OCI-LY1 (cell line): Measurements from ENCODE around the gene SORD.
"Not testable (repeated sequence)": the region's sequence is repeated elsewhere in the genome, so short reads cannot be mapped to it uniquely, and the experiment has no call there.

Experiments used
- H2AFZ ChIP-seq: fragments of 200-600 bp; sonication (generic), shearing (Covaris generic); 2 replicates; pipeline ENCODE4 v1.6.0; 2014; ENCODE audit warnings: antibody characterized with exemption, mild to moderate bottlenecking, low read length
- H3F3A ChIP-seq: fragments of 200-600 bp; sonication (generic), shearing (Covaris generic); 2 replicates; pipeline ENCODE4 v1.6.0; 2014; ENCODE audit warnings: mild to moderate bottlenecking, antibody characterized with exemption, low read length, moderate library complexity; ENCODE audit not compliant: insufficient read depth
- H3K27ac ChIP-seq: fragments of 200-600 bp; sonication (generic); 2 replicates; pipeline ENCODE4 v1.5.1; 2014; ENCODE audit warnings: low read length, mixed run types, mild to moderate bottlenecking, low read depth; ENCODE audit not compliant: poor library complexity, severe bottlenecking
- H3K27me3 ChIP-seq: fragments of 200-600 bp; sonication (generic); 2 replicates; pipeline ENCODE4 v1.6.0; 2014; ENCODE audit warnings: antibody characterized with exemption, mild to moderate bottlenecking, low read length, moderate library complexity; ENCODE audit not compliant: insufficient read depth
- H3K36me3 ChIP-seq: fragments of 200-600 bp; sonication (generic); 2 replicates; pipeline ENCODE4 v1.6.1; 2014; ENCODE audit warnings: mild to moderate bottlenecking, antibody characterized with exemption, low read length, moderate library complexity, mixed read lengths; ENCODE audit not compliant: insufficient read depth
- H3K4me1 ChIP-seq: fragments of 200-600 bp; sonication (generic); 2 replicates; pipeline ENCODE4 v1.5.1; 2014; ENCODE audit warnings: mild to moderate bottlenecking, low read length, moderate library complexity; ENCODE audit not compliant: insufficient read depth, severe bottlenecking
- H3K4me2 ChIP-seq: fragments of 200-600 bp; sonication (generic), shearing (Covaris generic); 2 replicates; pipeline ENCODE4 v1.6.1; 2014; ENCODE audit warnings: low read length
- H3K4me3 ChIP-seq: fragments of 200-600 bp; sonication (generic); 2 replicates; pipeline ENCODE4 v1.5.1; 2014; ENCODE audit warnings: low read length, low read depth, mild to moderate bottlenecking, mixed read lengths; ENCODE audit not compliant: poor library complexity, severe bottlenecking
- H3K79me2 ChIP-seq: fragments of 200-600 bp; shearing (Covaris generic); 2 replicates; pipeline ENCODE4 v1.6.1; 2016; ENCODE audit warnings: mixed run types, low read length, mixed read lengths; ENCODE audit not compliant: insufficient read depth
- H3K9ac ChIP-seq: fragments of 200-600 bp; sonication (generic), shearing (Covaris generic); 2 replicates; pipeline ENCODE4 v1.6.1; 2014; ENCODE audit warnings: mild to moderate bottlenecking, low read length, mixed read lengths
- H3K9me2 ChIP-seq: fragments of 200-600 bp; sonication (generic), shearing (Covaris generic); 2 replicates; pipeline ENCODE4 v1.6.1; 2014; ENCODE audit warnings: low read depth, mild to moderate bottlenecking, low read length, mixed read lengths
- H3K9me3 ChIP-seq: fragments of 200-600 bp; shearing (Covaris generic); 2 replicates; pipeline ENCODE4 v1.6.1; 2014; ENCODE audit warnings: low read length, mixed read lengths
- H4K20me1 ChIP-seq: fragments of 200-600 bp; sonication (generic), shearing (Covaris generic); 2 replicates; pipeline ENCODE4 v1.6.0; 2016; ENCODE audit warnings: mild to moderate bottlenecking, low read length; ENCODE audit not compliant: insufficient read depth
- CTCF ChIP-seq: fragments of 200-600 bp; sonication (generic), shearing (Covaris generic); IDR thresholded peaks from 2 replicates; pipeline ENCODE4 v1.5.1; 2017; ENCODE audit warnings: mild to moderate bottlenecking, antibody characterized with exemption, low read length, moderate library complexity, mixed read lengths
- EZH2 ChIP-seq: fragments of 200-600 bp; sonication (generic), shearing (Covaris generic); IDR thresholded peaks from 2 replicates; pipeline ENCODE4 v1.8.0; 2017; ENCODE audit warnings: borderline replicate concordance, mixed run types, mild to moderate bottlenecking, antibody characterized with exemption, low read length, moderate library complexity, mixed read lengths

SORD gene

GRCh38 chr15:45044270-45044669 is 21.3 kb downstream of the SORD start:
- not testable (repeated sequence) for H3K27me3 ChIP-seq, H3K9me3 ChIP-seq, H2AFZ ChIP-seq, H3K9ac ChIP-seq, H3K4me2 ChIP-seq, H3F3A ChIP-seq, H3K79me2 ChIP-seq, H4K20me1 ChIP-seq, H3K27ac ChIP-seq, H3K9me2 ChIP-seq, H3K4me1 ChIP-seq, H3K4me3 ChIP-seq
- H3K36me3 ChIP-seq: peaks cover 32% of the 10 kb centered on the region

- peaks cover 73% of the 10 kb centered on the region for H3K36me3 ChIP-seq
- not testable (repeated sequence) for H3K9me2 ChIP-seq, H4K20me1 ChIP-seq, H3F3A ChIP-seq, H3K9ac ChIP-seq, H3K27ac ChIP-seq, H3K4me3 ChIP-seq, H3K4me2 ChIP-seq, H3K27me3 ChIP-seq, H3K4me1 ChIP-seq, H2AFZ ChIP-seq, H3K79me2 ChIP-seq
- peaks cover 20% of the 10 kb centered on the region; the same call in 1 of the 2 replicates for H3K9me3 ChIP-seq
Measured at GRCh38 chr15:45048449-45048793, 25.4 kb downstream of the SORD start.

- no peak overlapping the region for H3K4me3 ChIP-seq
- peaks cover 20% of the 10 kb centered on the region; the same call in 1 of the 2 replicates for H3K9me3 ChIP-seq
- no peak overlapping the region for H3K4me2 ChIP-seq
Measured at GRCh38 chr15:45048794-45049631, 26.0 kb downstream of the SORD start.

GRCh38 chr15:45050587-45050986 is 27.6 kb downstream of the SORD start:
- Histone ChIP-seq H3K9me2 (no peaks in the 10 kb centered on the region), H3K36me3 (peaks cover 73% of the 10 kb centered on the region), H4K20me1 (no peaks in the 10 kb centered on the region), H3K9ac (no peak overlapping the region), H3F3A (no peaks in the 10 kb centered on the region), H3K4me3 (no peak overlapping the region), H3K4me2 (no peak overlapping the region), H2AFZ (no peak overlapping the region), H3K27ac (no peak overlapping the region), H3K9me3 (peaks cover 20% of the 10 kb centered on the region; the same call in 1 of the 2 replicates), H3K27me3 (no peaks in the 10 kb centered on the region), H3K4me1 (no peaks in the 10 kb centered on the region), H3K79me2 (no peaks in the 10 kb centered on the region)
- TF ChIP-seq EZH2 (no peak), CTCF (no peak)

More at GRCh38 chr15:45048794-45049631, 26.0 kb downstream of the SORD start:
- Histone ChIP-seq H3K9me2 (no peaks in the 10 kb centered on the region), H3F3A (no peaks in the 10 kb centered on the region), H3K9ac (no peak overlapping the region), H2AFZ (no peak overlapping the region), H3K27ac (no peak overlapping the region), H3K36me3 (peaks cover 73% of the 10 kb centered on the region), H3K27me3 (no peaks in the 10 kb centered on the region), H3K79me2 (no peaks in the 10 kb centered on the region), H4K20me1 (no peaks in the 10 kb centered on the region), H3K4me1 (no peaks in the 10 kb centered on the region)
- TF ChIP-seq EZH2 (no peak), CTCF (no peak)

- H3K9ac ChIP-seq, H3K4me3 ChIP-seq, H3K9me2 ChIP-seq, H3K4me2 ChIP-seq, H3K27me3 ChIP-seq, H2AFZ ChIP-seq, H3K79me2 ChIP-seq, H3F3A ChIP-seq, H3K27ac ChIP-seq, H3K4me1 ChIP-seq, H4K20me1 ChIP-seq: not testable (repeated sequence)
- peaks cover 21% of the 10 kb centered on the region; the same call in 1 of the 2 replicates for H3K9me3 ChIP-seq
- peaks cover 61% of the 10 kb centered on the region for H3K36me3 ChIP-seq
Measured at GRCh38 chr15:45052676-45053075, 29.7 kb downstream of the SORD start.
